HG03280 (cell line): ENCODE data around the gene AFDN.

Experiments
- ATAC-seq: cut with Tn5 transposase; IDR thresholded peaks from one replicate; pipeline ENCODE4 v1.9.1; 2021; ENCODE audit warnings: mild to moderate bottlenecking, moderate library complexity; ENCODE audit not compliant: unreplicated experiment

AFDN gene

DNA sequence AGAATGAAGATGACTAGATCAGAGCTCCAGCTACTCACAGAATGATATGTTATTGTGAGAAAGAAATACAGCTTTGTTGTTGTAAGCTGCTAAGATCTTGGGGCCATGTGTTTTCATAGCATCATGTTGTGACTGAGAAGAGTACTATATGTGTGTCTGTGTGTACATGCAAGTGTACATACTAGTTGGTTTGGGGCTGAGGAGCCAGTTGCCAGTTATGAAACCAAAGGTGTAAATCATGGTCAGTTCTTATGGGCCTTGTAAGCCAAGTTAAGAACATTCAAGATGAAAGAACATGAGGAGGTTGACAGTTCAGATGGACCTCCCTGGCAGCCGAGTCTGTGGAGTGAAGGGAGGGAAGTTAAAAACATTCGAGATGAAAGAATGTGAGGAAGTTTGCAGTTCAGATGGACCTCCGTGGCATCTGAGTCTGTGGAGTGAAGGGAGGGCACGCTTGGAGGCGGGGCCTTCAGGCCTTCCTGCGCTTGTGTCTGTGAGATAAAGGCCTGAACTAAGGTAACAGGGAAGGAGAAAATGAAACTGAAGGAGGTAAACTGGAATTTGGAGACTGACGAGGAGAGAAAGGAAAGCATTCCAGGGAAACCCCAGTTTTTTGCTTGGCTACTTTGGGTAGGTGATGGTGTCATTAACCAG is 13.9 kb downstream of the AFDN start:
- no peak for ATAC-seq

DNA sequence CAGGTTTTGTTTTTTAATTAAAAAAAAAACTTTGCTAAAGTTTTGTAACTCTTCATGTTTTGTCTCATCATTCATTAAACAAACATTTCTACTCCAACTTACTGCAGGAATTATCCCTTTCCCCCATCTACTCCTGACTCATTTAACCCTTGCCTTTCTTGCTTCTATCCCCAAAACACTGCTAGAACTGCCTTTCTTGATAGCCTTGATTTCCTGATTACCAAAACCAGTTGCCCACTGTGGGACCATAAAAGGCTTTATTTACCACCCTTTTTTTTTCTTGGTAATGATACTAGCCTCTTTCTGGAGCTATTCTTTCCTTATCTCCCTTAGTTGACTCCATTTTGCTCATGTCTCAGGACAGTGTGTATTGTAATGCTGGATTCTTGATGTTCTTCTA is 15.3 kb downstream of the AFDN start:
- no peak for ATAC-seq

DNA sequence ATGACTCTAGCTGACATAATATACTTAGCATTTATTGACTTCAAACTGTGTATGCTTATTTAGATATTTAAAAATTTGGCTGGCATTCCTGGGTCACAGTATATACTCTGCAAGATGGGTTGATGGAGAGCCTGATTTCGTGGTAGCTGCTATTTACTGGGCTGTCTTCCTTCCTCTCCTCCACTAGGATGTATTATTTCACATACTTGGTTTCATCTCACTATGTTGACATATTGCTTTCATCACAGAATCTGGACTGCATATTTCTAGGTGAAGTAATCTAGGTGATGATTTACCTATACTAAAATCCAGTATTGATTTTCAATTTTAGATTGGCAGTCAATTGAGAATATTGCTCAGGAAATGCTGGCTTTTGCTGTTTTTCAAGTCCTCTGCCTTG is 15.7 kb downstream of the AFDN start:
- no peak for ATAC-seq

DNA sequence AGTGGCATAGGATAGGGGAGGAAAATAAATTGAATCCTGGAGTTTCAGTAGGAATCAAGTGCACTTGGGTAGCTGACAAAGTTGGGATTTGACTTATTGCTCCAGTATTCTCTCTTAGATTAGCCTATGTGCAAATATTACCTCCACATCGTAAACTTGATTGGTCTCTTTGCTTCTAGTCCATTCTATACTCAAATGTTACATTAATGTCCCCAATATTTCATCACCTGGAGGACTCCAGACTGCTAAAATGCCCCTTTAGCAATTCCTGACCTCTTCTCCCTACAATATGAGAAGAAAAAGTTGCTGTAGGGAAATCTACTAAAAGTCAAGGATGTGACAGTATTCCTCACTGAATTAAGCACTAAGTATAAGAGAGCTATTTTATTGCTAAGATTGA is 16.3 kb downstream of the AFDN start:
- no peak for ATAC-seq

DNA sequence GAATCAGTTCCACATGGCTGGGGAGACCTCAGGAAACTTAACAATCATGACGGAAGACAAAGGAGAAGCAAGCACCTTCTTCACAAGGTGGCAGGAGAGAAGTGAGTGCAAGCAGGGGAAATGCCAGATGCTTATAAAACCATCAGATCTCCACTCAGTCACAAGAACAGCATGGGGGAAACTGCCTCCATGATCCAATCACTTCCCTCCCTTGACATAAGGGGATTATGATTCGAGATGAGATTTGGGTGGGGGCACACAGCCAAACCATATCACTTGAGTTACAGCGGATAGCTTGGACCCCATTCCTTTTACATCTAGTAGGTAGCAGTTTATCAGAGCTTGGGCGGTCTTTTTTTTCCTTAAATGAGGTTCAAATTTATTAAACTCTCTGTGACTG is 19.1 kb downstream of the AFDN start:
- ATAC-seq, result no peak

DNA sequence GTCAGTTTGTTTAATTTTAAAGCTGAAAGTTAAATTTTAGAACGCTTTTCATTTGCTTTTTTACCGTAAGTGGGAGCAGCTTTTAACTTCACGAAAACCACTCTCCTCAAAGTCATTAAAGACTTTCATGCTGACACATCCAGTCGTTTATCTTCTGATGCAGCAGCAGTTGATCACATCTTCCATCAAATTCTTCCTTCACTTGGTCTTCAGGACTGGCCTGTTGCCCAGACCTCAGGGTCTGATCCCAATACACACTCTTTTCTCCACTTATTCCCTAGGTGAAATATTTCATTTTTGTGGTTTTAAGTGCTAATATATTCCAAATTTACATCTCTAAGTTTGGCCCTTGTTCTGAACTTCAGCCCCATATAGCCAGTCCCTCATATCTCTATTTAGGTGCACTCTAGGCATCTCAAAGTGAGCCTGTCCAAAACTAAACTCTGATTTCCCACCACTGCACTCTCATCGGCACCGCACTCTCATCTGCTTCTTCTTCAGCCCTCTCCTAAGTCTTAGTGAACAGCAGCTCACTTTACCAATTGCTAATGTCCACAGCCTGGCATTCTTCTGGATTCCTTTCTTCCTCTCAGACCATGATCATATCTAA is 20.4 kb downstream of the AFDN start:
- no peak for ATAC-seq

DNA sequence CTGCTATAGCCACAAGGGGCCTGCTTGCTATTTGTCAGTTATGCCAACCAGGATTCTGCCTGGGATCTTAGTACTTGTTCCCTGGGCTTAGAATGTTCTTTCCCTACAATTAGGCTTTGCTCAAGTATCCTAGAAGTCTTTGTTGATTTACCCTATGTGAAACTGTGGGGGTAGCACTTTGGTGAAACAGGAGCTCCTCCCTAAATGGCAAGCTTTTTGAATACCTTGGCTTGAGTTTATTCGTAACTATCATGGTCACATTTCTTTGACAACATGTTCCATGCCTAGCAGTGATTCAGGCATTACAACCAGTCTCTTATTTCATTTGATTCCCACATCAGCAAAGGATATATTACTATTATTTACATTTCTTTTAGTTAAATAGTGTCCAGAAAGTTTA is 21.2 kb downstream of the AFDN start:
- ATAC-seq, result no peak

DNA sequence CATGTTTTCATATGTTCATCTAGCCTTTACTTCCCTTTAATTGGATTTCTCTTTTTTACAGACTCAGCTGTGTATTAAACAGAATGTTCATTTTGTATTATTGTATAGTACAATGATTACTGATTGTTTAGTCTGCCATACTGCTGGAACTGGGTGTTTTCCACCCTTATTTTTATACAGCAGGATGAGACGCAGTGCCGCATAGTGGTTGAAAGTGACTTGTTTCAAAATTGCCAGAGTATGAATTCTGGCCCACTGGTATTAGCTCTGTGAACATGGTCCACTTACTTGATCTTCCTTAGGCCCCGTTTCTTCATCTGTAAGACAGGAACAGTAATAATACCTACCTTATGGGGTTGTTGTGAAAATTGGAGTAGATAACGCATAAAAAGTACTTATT is 22.1 kb downstream of the AFDN start:
- no peak for ATAC-seq

DNA sequence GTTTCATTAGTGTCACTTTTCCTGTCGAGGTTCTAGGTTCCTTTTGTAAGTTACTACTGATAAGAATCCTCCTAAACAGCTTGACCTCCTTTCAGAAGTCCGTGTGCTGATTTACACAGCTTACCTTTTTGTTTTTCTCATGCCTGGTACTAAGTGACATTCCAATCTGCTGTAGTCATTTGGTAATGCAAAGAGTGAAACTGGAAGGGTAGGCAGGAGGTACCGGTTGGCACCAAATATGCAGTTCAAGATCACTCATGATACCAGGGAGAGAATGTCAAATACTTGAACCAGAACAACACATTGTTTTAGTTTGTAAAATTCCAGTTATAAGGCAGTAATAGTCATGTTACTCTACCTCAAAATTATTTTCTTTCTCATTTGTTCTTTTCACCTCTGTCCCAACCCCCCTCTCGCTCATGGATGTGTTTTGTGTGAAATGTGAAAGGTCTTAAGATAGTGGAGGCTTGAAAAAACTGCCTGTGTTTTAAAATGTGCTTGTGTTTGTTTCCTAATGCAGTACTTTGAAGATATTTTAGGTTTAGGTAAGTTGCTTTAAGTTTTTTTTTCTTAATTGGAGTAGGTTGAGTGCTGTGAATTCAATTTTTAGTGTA is 23.2 kb downstream of the AFDN start:
- no peak for ATAC-seq

DNA sequence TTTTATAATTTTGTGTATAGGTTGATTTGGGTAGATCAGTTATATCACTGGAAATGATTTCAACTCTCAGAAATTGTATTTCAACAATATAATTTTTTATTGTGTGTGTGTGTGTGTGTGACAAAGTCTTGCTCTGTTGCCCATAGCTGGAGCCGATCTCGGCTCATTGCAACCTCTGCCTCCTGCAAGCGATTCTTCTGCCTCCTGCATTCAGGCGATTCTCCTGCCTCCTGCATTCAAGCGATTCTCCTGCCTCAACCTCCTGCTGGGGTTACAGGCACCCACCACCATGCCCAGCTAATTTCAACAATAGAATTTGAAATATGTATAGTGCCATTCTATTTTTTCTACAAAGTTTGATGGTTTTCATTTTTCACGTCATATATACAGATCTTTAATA is 24.1 kb downstream of the AFDN start:
- no peak for ATAC-seq

DNA sequence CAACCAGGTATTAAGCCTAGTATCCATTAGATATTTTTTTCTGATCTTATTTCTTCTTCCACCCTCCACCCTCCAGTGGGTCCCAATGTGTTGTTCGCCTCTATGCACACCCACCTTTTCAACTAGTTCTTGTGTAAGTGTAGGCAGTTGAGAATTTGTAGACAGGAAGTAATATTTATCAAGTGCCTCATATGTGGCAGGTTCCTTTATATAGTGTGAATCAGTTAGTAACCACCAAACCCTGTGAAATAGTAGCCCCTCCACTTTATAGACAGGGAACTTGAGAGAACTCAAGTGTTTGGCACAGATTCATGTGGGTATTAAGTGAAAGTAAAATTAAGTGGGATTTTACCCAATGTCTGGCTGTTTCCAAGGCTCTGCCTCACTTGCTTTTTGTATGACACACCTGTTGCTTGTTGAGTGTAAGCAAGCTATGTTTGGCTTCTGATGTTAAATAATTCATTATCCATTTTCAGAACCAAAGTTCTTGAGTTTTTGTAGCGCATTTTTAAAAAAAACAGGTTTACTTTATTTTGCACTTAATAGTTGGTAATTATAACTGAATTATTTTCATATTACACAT is 24.8 kb downstream of the AFDN start:
- no peak for ATAC-seq

DNA sequence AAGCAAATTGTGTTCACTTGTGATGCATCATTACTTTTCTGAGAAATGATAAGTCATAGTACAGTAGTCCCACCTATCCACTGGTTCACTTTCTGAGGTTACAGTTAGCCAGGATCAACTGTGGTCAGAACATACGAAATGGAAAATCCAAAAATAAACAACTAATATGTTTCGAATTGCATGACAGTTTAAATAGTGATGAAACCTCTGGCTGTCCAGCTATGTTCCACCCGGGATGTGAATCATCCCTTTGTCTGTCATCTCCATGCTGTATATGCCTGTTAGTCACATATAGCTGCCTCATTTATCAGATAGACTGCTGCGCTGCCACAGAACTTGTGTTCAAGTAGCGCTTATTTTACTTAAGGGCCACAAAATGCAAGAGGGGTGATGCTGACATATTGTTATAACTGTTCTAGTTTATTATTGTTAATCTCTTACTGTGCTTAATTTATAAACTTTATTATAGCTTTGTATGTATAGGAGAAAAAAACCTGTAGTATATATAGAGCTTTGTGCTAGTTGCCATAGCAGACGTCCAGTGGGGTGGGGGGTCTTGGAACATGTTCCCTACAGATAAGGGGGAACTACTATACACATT is 29.2 kb downstream of the AFDN start:
- no peak for ATAC-seq

DNA sequence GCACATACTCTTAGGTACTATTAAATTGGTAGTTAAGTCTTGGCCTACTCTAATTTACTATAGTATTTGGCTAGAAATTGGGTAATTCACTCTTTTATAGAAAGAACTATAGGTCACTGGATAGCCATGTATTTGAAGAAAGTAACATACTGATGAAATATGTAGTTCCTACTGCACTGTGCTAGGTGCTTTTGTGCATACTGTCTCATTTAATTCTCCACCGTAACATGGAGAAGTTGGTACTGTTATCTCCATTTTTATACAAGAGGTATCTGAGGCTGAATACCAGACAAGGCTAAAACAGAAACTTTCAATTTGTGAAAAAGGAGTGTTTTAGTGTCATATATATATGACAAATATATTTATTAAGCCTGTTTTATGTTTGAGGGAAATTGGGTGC is 29.8 kb downstream of the AFDN start:
- no peak for ATAC-seq

DNA sequence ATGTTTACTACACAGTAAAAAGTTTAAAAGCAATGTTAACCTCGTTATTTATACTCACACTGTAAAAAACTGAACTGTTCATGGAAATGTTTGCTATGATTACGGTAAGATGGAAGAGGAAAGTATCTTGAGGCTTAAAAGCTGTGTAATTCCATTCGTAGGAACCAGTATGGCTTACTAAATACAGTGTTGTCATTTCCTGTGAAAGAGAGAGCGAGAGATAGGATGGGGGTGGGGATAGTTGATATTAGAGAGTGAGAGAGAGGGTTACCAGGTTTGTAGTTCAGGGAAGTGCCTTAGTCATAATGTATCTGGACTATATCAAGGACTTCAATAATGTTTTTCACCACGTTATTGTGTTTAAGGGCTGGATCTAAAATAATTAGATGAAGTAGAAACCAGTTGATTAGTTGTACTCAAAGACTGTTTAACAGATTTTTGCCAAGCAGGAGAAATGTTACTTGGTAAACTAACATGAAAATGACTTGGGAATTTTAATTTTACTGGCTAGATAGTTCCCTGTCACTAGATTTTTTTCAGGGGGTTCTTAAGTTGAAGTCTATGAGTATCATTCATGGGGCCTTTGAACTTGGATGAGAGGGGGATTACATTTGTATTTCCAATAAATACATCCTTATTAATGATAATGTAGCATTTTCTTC is 30.4 kb downstream of the AFDN start:
- no peak for ATAC-seq

DNA sequence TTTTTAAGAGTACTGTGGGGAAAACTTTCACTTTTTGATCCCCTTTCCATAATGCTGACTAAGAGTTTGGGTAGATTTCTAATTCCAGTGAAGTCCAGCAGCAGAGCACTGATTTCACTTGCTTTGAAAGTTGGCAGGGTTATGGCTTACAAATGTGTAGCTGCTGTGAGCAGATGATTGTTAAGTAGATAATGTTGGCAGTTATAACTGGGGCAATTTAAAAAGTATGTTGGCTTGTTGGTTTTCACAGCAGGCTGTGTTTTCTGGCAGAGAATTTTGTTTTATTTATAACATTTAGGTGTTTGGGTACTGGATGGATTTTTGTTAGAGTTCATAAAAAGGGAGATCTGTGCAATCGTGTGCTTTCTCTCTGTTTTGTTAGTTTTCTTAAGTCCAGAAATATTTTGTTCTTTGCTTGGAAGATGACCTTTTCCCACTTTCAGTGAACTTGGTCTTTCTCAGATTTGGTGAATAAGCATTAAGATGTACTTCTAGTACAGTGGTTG is 31.4 kb downstream of the AFDN start:
- ATAC-seq, result no peak

DNA sequence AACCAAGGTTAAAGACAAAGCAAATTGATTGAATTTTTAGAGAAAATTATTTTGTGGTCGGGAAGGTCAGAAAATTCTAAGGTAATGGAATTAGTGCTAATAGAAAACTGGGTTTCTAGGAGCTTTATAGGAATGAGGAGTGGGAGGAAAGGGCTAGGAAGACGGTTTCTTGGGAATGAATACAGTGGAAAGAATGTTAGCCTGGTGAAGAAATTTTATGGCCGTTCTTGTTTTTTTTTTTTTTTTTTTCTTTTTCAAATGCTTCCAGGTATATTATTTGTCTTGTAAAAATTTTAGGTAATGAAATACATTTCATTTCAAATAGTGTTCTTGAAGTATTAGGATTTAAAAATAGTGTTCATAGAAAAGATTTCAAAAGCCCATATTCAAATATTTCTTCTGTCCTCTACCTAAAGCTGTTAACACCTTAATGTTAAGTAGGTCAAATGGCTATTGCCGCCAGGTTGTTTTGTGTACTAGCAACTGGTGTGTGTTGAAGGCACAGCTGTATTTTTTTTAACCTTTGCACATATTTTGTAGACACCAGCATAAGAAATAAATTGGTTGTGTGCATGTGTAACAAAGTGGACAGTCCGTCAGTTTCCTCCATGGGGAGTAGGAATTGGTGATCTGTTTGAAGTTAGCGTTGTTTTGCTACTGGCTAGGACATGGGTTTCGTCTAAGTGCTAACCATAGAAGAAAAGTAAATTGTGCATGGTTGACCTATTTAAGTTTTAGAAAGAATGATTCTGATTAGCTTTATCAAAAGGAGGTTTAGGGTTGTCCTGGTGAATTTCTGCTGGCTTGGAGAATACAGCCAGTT is 32.3 kb downstream of the AFDN start:
- ATAC-seq, result no peak

DNA sequence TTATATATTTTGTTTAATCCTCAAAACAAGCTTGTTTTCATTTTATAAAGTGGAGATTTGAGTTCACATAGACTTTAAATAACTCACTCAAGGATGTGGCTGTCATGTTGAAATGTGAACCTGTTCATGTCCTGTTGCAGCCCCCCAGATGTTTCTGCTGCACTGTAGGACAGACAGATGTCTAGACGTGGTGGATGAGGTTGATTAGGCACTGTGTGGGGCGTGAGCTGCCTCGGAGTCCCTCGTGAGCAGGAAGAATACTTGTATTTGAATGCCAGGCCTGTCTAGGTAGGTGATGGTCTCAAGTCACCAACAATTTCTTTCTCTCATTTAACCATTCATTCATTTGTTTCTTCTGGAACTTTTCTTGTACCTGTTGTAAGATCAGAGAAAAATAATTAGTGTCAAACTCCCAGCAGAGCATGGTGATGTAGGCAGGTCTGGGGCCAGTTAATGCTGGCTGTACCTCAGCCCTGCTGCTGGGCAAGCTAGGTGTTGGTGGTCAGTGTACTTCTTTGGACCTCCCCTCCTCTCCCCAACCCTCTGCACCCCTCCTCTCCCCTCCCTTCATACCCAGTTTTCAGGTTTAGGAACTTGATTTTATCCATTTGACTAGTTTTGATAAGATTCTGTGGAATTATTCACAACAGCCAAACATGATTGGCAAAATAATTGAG is 34.0 kb downstream of the AFDN start:
- no peak for ATAC-seq

DNA sequence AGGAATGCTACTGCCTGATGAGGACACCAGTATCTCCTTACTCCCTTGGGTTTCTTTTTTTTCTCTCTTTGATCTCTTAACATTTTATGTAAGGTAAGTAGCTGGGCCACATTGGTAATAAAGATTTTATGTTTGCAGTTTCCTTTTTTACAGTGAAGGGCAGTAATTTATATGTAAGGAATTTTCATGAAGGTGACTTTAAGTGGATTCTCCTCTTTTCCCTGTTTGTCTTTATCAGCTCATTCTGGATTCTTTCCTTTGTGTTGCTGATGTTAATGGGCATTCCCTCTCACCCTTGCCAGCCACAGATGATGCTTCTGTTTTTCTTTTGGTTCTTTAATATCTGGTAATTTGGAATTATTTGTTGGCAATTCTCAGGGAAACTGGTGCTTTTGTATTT is 34.7 kb downstream of the AFDN start:
- no peak for ATAC-seq

DNA sequence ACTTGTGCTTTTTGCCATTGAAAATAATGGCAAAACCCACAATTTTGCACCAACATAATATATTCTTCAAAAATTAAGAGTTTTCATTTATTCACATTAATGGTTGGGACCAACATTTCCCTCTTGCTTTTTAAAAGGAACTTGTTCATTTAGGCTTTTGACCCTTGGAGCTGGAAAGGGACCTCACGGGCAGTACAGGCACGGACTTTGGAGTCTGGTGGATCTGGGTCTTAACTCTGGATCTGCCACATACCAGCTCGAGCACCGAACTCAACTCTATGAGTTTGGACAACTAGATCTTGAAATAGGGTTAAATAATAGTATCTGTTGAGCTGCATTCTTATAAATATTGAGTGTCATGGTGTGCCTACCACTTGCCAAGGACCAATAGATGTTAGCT is 37.2 kb downstream of the AFDN start:
- no peak for ATAC-seq

DNA sequence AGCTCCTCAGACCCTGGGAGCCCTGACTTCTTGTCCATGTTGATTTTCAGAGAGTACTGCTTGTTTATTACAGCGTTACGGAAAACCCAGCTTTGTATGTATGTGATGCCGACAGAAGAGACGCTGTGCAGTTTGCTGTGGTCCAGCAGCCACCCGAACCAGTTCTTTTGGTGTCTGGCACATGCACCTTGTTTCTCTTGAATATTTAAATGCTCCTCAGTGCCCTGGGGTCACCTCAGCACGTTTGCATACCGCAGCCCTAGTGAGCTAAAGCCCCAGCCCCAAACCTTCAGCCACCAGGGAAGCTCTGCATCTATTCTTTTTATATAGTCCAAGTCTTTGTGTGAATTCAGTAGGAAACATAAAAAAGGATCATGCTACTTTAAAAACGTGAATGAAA is 39.9 kb downstream of the AFDN start:
- no peak for ATAC-seq
